NCI-H146 (cell line): ENCODE data around the gene PLIN4.

ENCODE experiments used
- DNase-seq: peaks from one replicate; lab custom pipeline; 2025; lab: John Stamatoyannopoulos, UW

Gene PLIN4

GRCh38 chr19:4523306-4524110 lies 5.2 kb upstream of the PLIN4 start:
- DNase-seq = peak; percentile 47

- no peak for DNase-seq
Measured at GRCh38 chr19:4522291-4523002, 4.2 kb upstream of the PLIN4 start.

DNA sequence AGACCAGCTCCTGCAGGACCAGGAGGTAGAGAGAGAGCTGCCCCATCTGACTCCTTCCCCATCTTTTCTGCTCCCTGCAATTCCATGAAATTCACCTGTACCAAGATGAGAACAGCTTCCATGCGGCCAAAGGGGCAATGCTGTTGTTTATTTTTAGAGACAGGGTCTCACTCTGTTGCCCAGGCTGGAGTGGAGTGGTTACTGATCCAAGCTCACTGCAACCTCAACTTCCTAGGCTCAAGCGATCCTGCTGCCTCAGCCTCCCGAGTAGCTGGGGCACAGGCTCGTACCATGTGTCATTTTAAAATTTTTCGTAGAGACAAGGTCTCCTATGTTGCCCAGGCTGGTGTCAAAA lies 3.6 kb upstream of the PLIN4 start:
- DNase-seq = no peak

GRCh38 chr19:4521170-4521887 lies 3.0 kb upstream of the PLIN4 start:
- no peak for DNase-seq

GRCh38 chr19:4519521-4520277 lies 1.4 kb upstream of the PLIN4 start:
- DNase-seq = no peak

DNA sequence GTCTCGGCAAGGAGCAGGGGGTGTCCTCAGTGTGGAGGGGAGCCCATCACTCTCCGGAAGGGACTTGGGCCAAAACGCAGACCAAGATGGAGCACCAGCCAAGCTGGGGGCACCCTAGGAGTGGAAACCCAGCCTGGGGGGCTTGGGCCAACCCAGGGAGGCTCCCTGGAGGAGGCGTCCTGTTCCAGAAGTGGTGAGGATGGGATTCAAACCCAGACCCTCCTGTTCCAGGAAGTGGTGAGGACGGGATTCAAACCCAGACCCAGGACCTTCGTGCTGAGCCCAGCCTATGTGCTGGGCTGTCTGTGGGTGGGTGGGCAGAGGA lies 848 bp upstream of the PLIN4 start:
- no peak for DNase-seq

GRCh38 chr19:4517451-4518057 lies 732 bp downstream of the PLIN4 start:
- DNase-seq = no peak

- DNase-seq = no peak
Measured at GRCh38 chr19:4516939-4517300, 1.4 kb downstream of the PLIN4 start.

DNA sequence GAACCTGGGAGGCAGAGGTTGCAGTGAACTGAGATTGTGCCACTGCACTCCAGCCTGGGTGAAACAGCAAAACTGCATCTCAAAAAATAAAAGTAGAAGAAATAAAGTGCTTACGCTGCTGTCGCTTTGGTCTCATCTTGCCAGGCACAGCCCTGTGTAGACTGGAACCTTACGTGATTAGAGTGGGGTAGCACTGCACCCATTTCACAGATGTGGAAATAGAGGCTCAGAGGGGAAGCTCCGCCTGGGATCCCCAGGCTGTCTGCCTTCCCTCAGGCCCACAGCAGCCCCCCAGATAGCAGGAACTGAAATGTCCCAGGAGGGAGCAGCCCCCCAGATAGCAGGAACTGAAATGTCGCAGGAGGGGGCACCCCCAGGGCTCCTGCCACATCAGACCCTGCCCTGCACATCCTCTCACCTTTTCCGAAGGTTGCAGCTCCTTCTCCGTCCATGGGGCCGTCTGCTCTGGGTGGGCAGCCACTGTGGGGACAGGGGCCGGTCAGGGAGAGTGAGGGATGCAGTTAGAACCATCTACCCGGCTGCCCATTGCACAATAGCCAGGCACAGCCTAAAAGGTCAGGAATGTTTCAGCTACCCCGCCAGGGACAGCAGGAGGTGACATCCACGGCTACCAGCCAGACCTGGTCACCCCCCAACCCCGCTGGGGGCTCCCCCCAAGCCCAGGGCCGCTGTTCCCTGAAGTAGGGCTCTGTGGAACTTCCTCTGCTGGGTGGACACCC lies 1.9 kb downstream of the PLIN4 start:
- DNase-seq = no peak

GRCh38 chr19:4515732-4516131 lies 2.6 kb downstream of the PLIN4 start:
- DNase-seq = no peak

- DNase-seq = no peak
Measured at GRCh38 chr19:4513248-4513647, 5.0 kb downstream of the PLIN4 start.

- DNase-seq = no peak
Measured at GRCh38 chr19:4512070-4512469, 6.2 kb downstream of the PLIN4 start.

- no peak for DNase-seq
Measured at GRCh38 chr19:4511300-4512054, 6.8 kb downstream of the PLIN4 start.

DNA sequence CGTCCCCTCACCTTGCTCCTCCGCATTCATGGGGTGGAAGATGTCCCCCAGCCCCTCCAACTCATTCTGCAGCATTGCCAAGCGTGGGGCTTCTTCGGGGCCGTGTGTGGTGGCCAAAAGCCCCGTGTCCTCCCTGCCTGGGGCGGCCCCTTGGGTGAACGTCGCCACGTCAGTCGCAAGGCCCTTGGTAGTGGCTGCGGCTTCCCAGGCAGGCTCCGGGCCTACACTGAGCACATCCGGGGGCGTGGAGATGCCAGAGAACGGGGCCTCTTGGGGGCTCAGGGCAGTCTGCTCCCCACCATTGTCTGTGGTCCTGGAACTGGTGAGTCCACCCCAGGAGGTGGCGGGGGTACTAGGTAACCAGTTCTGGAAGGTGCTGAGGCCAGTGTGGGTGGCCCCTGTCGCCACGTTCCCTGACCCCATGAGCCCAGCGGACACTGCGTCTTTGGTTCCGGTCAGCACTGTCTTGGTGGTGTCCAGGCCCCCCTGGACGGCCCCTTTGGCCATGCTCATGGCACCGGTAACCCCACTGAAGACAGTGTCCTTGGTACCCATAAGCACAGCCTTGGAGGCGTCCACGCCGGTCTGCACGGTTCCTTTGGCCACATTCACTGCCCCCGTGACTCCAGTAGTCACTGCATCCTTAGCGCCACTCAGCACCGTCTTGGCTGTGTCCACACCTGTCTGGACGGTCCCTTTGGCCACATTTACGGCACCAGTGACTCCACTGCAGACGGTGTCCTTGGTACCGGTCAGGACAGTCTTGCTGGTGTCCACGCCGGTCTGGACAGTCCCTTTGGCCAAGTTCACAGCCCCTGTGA lies 7.6 kb downstream of the PLIN4 start:
- no peak for DNase-seq

DNA sequence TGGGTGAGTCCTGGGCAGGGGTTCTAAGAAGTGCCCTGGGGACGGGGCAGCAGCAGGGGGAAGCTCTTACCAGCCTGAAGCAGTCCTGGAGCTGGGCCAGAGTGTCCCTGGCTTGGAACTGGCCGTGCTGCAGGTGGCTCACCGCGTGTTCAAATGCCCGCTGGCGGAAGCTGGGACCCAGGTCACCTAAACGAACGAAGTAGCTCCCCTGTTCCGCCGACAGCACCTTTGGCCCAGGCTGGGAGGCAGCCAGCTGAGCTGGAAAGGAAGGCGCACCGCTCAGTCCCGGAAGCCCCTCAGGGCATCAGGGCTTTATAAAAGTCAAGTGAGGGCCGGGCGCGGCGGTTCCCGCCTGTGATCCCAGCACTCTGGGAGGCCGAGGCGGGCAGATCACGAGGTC lies 9.6 kb downstream of the PLIN4 start:
- no peak for DNase-seq

DNA sequence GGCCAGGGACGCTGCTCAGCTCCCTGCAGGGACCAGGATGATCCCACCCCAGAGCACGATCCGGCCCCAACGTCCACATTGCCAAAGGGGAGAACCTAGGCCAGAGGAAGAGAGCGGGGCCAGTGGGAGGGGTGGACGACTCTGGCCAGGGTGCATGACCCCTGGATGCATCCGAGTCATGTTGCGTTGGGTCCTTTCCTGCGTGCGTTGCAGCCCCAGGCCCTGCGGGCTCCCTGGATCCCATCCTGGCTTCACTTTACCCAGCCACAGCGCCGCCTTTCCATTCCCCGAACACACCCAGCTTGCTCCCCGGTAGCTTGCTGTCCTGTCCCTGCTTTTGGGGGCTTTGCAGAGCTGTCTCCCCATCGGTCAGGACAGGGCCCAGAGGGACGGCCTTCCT lies 10.5 kb downstream of the PLIN4 start:
- no peak for DNase-seq

- no peak for DNase-seq
Measured at GRCh38 chr19:4507150-4507452, 11.2 kb downstream of the PLIN4 start.

- no peak for DNase-seq
Measured at GRCh38 chr19:4506449-4507149, 11.7 kb downstream of the PLIN4 start.
